Endothelial cell of umbilical vein (primary cell): ENCODE results near the gene THSD7A. TPM values are rescaled to one million over a fixed set of nuclear protein-coding genes. Genes with fewer than 3 reads are reported as not detected.

Experiments
- BruUV-seq: library from RNA; stranded (reverse); fragments of 400-500 nt; replicated peaks from 2 replicates; lab custom pipeline; 2021; lab: Mats Ljungman, UMichigan
- CTCF ChIA-PET: fragments of 300-600, 350-600 bp; sonication (Branson Sonifier 250); formaldehyde crosslinking; loops from one replicate; lab custom pipeline; 2021; ENCODE audit warnings: antibody characterized with exemption, inconsistent platforms; lab: Charles Lee
- POLR2A ChIA-PET: fragments of 300-600, 350-600 bp; sonication (Branson Sonifier 250); formaldehyde crosslinking; loops from one replicate; lab custom pipeline; 2021; ENCODE audit warnings: antibody characterized with exemption, inconsistent platforms; lab: Charles Lee
- DNase-seq: peaks from one replicate; pipeline ENCODE4 v3.0.0-alpha.2; 2011; ENCODE audit warnings: low read depth, low spot score
- FAIRE-seq: peaks from 2 replicates; lab custom pipeline; 2011; peaks lifted over from hg19 to GRCh38; lab: Jason Lieb, UNC
- H2AFZ ChIP-seq: 2 replicates; pipeline ENCODE4 v1.6.0; 2012; ENCODE audit warnings: low read depth, low read length, control low read depth, inconsistent platforms
- H3K27ac ChIP-seq: 2 replicates; pipeline ENCODE4 v1.5.1; 2011; ENCODE audit warnings: low read depth, mild to moderate bottlenecking, control low read depth, low read length, moderate library complexity; ENCODE audit not compliant: insufficient read depth
- H3K27me3 ChIP-seq, 2 experiments: 2 replicates each; pipeline versions ENCODE4 v1.6.0 to v1.6.1; 2011; ENCODE audit warnings: low read length in 2 of 2, mixed read lengths in 1 of 2; ENCODE audit not compliant: control insufficient read depth in 2 of 2, insufficient read depth in 2 of 2
- H3K36me3 ChIP-seq, 2 experiments: 2 replicates in 1 of 2; 3 replicates in 1 of 2; pipeline ENCODE4 v1.5.1; 2011; ENCODE audit warnings: low read length in 2 of 2, mild to moderate bottlenecking in 1 of 2, moderate library complexity in 1 of 2; ENCODE audit not compliant: control insufficient read depth in 2 of 2, insufficient read depth in 2 of 2; ENCODE audit errors: extremely low read depth in 1 of 2
- H3K4me1 ChIP-seq: 3 replicates; pipeline ENCODE4 v1.5.1; 2011; ENCODE audit warnings: mild to moderate bottlenecking, low read length; ENCODE audit not compliant: control insufficient read depth, insufficient read depth; ENCODE audit errors: extremely low read depth
- H3K4me2 ChIP-seq: 2 replicates; pipeline ENCODE4 v1.6.1; 2011; ENCODE audit warnings: low read length, control low read depth, mixed read lengths; ENCODE audit not compliant: insufficient read depth
- H3K4me3 ChIP-seq, 3 experiments: fragments of 200-600 bp in 1 of 3; sonication (generic), shearing (Covaris generic) in 1 of 3; replicated peaks in 1 of 3; 2 replicates each; pipeline ENCODE4 v1.5.1; 2011 to 2016; ENCODE audit warnings: control low read depth in 3 of 3, low read length in 3 of 3, mild to moderate bottlenecking in 2 of 3, inconsistent platforms in 1 of 3, low read depth in 1 of 3, moderate library complexity in 1 of 3; ENCODE audit not compliant: insufficient read depth in 1 of 3
- H3K79me2 ChIP-seq: 2 replicates; pipeline ENCODE4 v1.6.0; 2012; ENCODE audit warnings: low read length, inconsistent platforms; ENCODE audit not compliant: control insufficient read depth, insufficient read depth
- H3K9ac ChIP-seq: replicated peaks from 2 replicates; pipeline ENCODE3; 2011; ENCODE audit warnings: low read length, control low read depth; ENCODE audit not compliant: insufficient read depth; ENCODE audit errors: extremely low read depth
- H3K9me1 ChIP-seq: replicated peaks from 3 replicates; pipeline ENCODE4 v1.6.0; 2011; ENCODE audit warnings: mild to moderate bottlenecking, low read length; ENCODE audit not compliant: control insufficient read depth, insufficient read depth; ENCODE audit errors: extremely low read depth
- H3K9me3 ChIP-seq: replicated peaks from 2 replicates; pipeline ENCODE4 v1.5.1; 2012; ENCODE audit warnings: low read length, inconsistent platforms; ENCODE audit not compliant: control insufficient read depth, insufficient read depth
- H4K20me1 ChIP-seq: replicated peaks from 2 replicates; pipeline ENCODE3; 2011; ENCODE audit warnings: mild to moderate bottlenecking, low read length; ENCODE audit not compliant: control insufficient read depth, insufficient read depth; ENCODE audit errors: extremely low read depth
- EZH2 ChIP-seq: IDR thresholded peaks from 2 replicates; pipeline ENCODE4 v1.6.1; 2012; ENCODE audit warnings: borderline replicate concordance, low read depth, mild to moderate bottlenecking, moderate library complexity, low read length, inconsistent platforms; ENCODE audit not compliant: severe bottlenecking
- FOS ChIP-seq: IDR thresholded peaks from 2 replicates; pipeline ENCODE4 v1.6.1; 2011; ENCODE audit warnings: mild to moderate bottlenecking, low read length, moderate library complexity, borderline replicate concordance; ENCODE audit not compliant: insufficient read depth
- GATA2 ChIP-seq: IDR thresholded peaks from 2 replicates; pipeline ENCODE4 v1.7.0; 2011; ENCODE audit warnings: low read depth, mild to moderate bottlenecking, moderate library complexity, mixed read lengths, low read length; ENCODE audit not compliant: insufficient read length, insufficient read depth
- MYC ChIP-seq: IDR thresholded peaks from one replicate; pipeline ENCODE4 v1.6.1; 2011; ENCODE audit warnings: mild to moderate bottlenecking, low read depth, low read length
- POLR2A ChIP-seq: IDR thresholded peaks from 2 replicates; pipeline ENCODE4 v1.6.1; 2012; ENCODE audit warnings: low read depth, mild to moderate bottlenecking, control low read depth, low read length
- dilution Hi-C: fragments of 300-500 bp; cut with MboI; formaldehyde crosslinking; loops from one replicate; pipeline ENCODE4 v1.15.0; 2019; ENCODE audit warnings: low sequenced_read_pairs; ENCODE audit not compliant: extremely low pct_ligation_motif_present
- intact Hi-C: fragments of 100-400 bp; cut with micrococcal nuclease; formaldehyde crosslinking; loops from one replicate; pipeline ENCODE4 v1.10.0; 2022
- polyA plus RNA-seq, 4 experiments: library from polyadenylated mRNA; depleted of rRNA in 3 of 4; stranded (reverse) in 3 of 4; unstranded in 1 of 4; fragments of >200 nt; gene quantifications; 2 replicates each; pipeline versions ENCODE4 v1.2.1 to v1.2.3, GENCODE V29; 2011 to 2012; ENCODE audit warnings: missing spikeins in 1 of 4
- total RNA-seq: library from RNA; stranded (reverse); gene quantifications from 2 replicates; pipeline ENCODE4 v1.2.3, GENCODE V29; 2021
- TF ChIP-seq, protein P1 (sequence below), 2 donors: IDR thresholded peaks; 1 replicate in 1 of 2; 2 replicates in 1 of 2; pipeline ENCODE4 v1.5.1; 2011; ENCODE audit warnings: low read length in 2 of 2, mild to moderate bottlenecking in 2 of 2, moderate library complexity in 2 of 2, control low read depth in 1 of 2, inconsistent platforms in 1 of 2, low read depth in 1 of 2; ENCODE audit not compliant: insufficient read depth in 1 of 2; ENCODE audit errors: extremely low read depth in 1 of 2

THSD7A gene
- total and polyA plus RNA-seq, 2 donors (not counting 3 experiments of a cell fraction or from before 2014, with no cell fraction given): 3.3 to 12.7 TPM

DNA sequence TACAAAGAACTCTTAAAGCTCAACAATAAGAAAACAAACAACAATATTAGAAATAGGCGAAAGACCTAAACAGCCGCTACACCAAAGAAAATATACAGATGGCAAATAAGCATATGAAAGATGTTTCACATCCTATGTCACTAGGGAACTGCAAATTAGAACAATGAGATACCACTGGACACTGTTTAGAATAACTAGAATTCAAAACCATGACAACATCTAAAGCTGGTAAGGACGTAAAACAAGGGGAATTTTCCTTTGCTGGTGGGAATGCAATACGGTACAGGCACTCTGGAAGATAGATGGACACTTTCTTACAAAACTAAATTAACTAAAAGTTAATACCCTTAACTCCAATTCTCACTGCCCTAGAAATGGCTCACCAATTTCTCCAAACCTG is 44.5 kb downstream of the THSD7A start:
- no peak for DNase-seq
- Histone ChIP-seq H3K4me2 (no peak overlapping the region), H3K79me2 (no peaks in the 10 kb centered on the region), H3K9ac (no peak overlapping the region), H3K27me3 (no peaks in the 10 kb centered on the region), H3K9me3 (no peaks in the 10 kb centered on the region), H4K20me1 (no peaks in the 10 kb centered on the region), H3K9me1 (no peaks in the 10 kb centered on the region), H3K36me3 (no peaks in the 10 kb centered on the region), H3K27ac (no peak overlapping the region), H2AFZ (no peak overlapping the region), H3K4me3 (no peak overlapping the region), H3K4me1 (peaks cover 3% of the 10 kb centered on the region)
- CTCF ChIA-PET: no interaction called here
- BruUV-seq: no TSS peak
- dilution Hi-C loops (no loop called here), intact Hi-C loops (no loop called here)
- no peak for FAIRE-seq
- POLR2A ChIA-PET: no interaction called here
- TF ChIP-seq MYC (no peak), POLR2A (no peak), EZH2 (no peak)
- TF ChIP-seq, protein P1, sequence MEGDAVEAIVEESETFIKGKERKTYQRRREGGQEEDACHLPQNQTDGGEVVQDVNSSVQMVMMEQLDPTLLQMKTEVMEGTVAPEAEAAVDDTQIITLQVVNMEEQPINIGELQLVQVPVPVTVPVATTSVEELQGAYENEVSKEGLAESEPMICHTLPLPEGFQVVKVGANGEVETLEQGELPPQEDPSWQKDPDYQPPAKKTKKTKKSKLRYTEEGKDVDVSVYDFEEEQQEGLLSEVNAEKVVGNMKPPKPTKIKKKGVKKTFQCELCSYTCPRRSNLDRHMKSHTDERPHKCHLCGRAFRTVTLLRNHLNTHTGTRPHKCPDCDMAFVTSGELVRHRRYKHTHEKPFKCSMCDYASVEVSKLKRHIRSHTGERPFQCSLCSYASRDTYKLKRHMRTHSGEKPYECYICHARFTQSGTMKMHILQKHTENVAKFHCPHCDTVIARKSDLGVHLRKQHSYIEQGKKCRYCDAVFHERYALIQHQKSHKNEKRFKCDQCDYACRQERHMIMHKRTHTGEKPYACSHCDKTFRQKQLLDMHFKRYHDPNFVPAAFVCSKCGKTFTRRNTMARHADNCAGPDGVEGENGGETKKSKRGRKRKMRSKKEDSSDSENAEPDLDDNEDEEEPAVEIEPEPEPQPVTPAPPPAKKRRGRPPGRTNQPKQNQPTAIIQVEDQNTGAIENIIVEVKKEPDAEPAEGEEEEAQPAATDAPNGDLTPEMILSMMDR (IDR thresholded peaks at IDR 0.05; ENCODE audit: extremely low read depth in 1 of 2, insufficient read depth in 1 of 2, low read depth in 1 of 2, low read length in 2 of 2): no peak

DNA sequence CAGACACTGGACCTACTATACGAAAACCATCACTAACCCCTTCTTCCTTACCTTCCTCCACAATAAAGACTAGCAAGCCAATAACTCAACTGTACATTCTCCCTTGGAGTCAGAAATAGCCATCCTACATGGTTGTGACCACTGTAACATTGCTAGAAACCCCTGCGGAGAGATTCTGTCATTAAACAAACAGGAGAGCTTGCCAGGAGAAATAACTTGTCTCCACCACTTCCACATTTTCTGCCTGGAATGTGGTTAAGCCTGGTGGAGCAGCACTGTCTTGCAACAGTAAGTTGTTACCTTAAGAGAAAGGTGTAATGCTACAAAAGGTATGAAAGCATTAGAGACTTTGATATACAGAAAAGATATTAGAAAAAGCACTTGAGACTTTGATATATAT is 45.8 kb downstream of the THSD7A start:
- Histone ChIP-seq H3K27ac (no peak overlapping the region), H3K4me2 (no peak overlapping the region), H3K4me3 (no peak overlapping the region), H3K4me1 (peaks cover 3% of the 10 kb centered on the region), H3K36me3 (no peaks in the 10 kb centered on the region), H3K9me1 (no peaks in the 10 kb centered on the region), H4K20me1 (no peaks in the 10 kb centered on the region), H3K9me3 (no peaks in the 10 kb centered on the region), H2AFZ (peak overlapping the region; percentile 41), H3K9ac (no peak overlapping the region), H3K27me3 (no peaks in the 10 kb centered on the region), H3K79me2 (no peaks in the 10 kb centered on the region)
- ChIA-PET POLR2A (no interaction called here), CTCF (interaction anchor here (0.6 kb wide), 1 partner anchor 46 kb away, joined by 4 read pairs; the partner anchor contains the start of gene THSD7A)
- DNase-seq (peak; percentile 44), FAIRE-seq (peak; percentile 15)
- BruUV-seq: no TSS peak
- TF ChIP-seq FOS (peak; percentile 10), GATA2 (no peak)
- intact Hi-C loops: no loop called here
- dilution Hi-C loops: no loop called here
